Neural crest cell (in vitro differentiated cells): ENCODE measurements around the gene ACACA. TPM values are rescaled to one million over a fixed set of nuclear protein-coding genes. Genes with fewer than 3 reads are reported as not detected.
A peak's percentile ranks its signal among the peaks of the same experiment; 100 is the strongest.

Experiments
- DNase-seq: peaks from one replicate; pipeline ENCODE4 v3.0.0; 2021; ENCODE audit warnings: low read depth, mixed read lengths, low spot score
- H3K27ac Mint-ChIP-seq: one replicate; pipeline ENCODE4 v1.8.0; 2021; ENCODE audit warnings: mild to moderate bottlenecking, mixed read lengths; ENCODE audit not compliant: unreplicated experiment
- H3K27me3 Mint-ChIP-seq: 2 replicates; pipeline ENCODE4 v1.8.0; 2021; ENCODE audit warnings: low read depth, mild to moderate bottlenecking, mixed read lengths
- H3K36me3 Mint-ChIP-seq: 2 replicates; pipeline ENCODE4 v1.8.0; 2021; ENCODE audit warnings: low read depth, mild to moderate bottlenecking, mixed read lengths
- H3K4me1 Mint-ChIP-seq: 2 replicates; pipeline ENCODE4 v1.8.0; 2021; ENCODE audit warnings: mixed read lengths
- H3K4me3 Mint-ChIP-seq: one replicate; pipeline ENCODE4 v1.8.0; 2021; ENCODE audit warnings: mild to moderate bottlenecking, mixed read lengths
- H3K9me3 Mint-ChIP-seq: 2 replicates; pipeline ENCODE4 v1.8.0; 2021; ENCODE audit warnings: mixed read lengths
- total RNA-seq: library from RNA; stranded (reverse); gene quantifications from 2 replicates; pipeline ENCODE4 v1.2.1, GENCODE V29; 2021
- TF ChIP-seq, protein P1 (sequence below): fragments of 200-600 bp; sonication (generic); conservative IDR thresholded peaks from 2 replicates; pipeline ENCODE4 v1.5.0; 2021; ENCODE audit warnings: antibody characterized with exemption, mild to moderate bottlenecking

The ACACA gene
- total RNA-seq, 1 donor from 2014 or later, result 211 TPM

DNA sequence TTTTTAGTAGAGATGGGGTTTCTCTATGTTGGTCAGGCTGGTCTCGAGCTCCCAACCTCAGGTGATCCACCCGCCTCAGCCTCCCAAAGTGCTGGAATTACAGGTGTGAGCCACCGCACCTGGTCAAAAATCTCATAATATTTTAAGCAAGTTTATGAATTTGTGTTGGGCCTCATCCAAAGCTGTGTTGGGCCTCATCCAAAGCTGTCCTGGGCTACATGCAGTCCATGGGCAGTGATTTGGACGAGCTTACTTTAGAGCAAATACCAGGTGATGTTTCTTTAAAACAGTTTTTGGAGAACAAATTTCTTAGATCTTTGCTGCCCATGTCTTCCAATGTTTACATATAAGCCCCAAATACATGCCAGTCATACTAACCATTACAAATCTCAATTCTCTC is 115.3 kb downstream of the ACACA start:
- H3K36me3 Mint-ChIP-seq, result peaks cover 4% of the 10 kb centered on the region
- H3K4me3 Mint-ChIP-seq, result no peak overlapping the region
- TF ChIP-seq, protein P1, sequence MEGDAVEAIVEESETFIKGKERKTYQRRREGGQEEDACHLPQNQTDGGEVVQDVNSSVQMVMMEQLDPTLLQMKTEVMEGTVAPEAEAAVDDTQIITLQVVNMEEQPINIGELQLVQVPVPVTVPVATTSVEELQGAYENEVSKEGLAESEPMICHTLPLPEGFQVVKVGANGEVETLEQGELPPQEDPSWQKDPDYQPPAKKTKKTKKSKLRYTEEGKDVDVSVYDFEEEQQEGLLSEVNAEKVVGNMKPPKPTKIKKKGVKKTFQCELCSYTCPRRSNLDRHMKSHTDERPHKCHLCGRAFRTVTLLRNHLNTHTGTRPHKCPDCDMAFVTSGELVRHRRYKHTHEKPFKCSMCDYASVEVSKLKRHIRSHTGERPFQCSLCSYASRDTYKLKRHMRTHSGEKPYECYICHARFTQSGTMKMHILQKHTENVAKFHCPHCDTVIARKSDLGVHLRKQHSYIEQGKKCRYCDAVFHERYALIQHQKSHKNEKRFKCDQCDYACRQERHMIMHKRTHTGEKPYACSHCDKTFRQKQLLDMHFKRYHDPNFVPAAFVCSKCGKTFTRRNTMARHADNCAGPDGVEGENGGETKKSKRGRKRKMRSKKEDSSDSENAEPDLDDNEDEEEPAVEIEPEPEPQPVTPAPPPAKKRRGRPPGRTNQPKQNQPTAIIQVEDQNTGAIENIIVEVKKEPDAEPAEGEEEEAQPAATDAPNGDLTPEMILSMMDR, result no peak
- DNase-seq, result no peak
- H3K27ac Mint-ChIP-seq, result no peak overlapping the region
- peaks cover 16% of the 10 kb centered on the region for H3K4me1 Mint-ChIP-seq
- H3K27me3 Mint-ChIP-seq, result no peaks in the 10 kb centered on the region
- no peaks in the 10 kb centered on the region for H3K9me3 Mint-ChIP-seq

DNA sequence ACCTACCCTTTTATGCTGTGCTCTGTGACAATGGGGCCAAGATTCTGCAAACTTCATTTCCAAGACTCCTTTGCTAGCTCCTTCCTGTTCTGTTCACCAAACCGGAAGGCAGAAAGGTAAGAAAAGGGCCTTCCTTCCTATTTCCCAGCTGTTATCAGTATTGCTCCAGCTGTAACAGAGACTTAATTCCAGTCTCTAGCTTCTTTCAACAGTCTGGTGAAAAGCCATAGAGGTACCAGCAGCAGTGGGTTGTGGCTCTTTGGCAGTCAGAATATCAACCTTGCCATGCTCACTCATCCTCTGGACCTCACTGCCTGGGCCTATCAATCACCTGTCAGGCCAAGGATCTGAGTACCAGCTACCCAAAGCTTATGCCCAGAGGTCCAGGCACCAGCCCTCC is 120.2 kb downstream of the ACACA start:
- no peak overlapping the region for H3K4me3 Mint-ChIP-seq
- TF ChIP-seq, protein P1, result no peak
- DNase-seq, result no peak
- H3K27ac Mint-ChIP-seq, result no peak overlapping the region
- H3K27me3 Mint-ChIP-seq, result no peaks in the 10 kb centered on the region
- no peaks in the 10 kb centered on the region for H3K9me3 Mint-ChIP-seq
- H3K36me3 Mint-ChIP-seq, result peaks cover 18% of the 10 kb centered on the region
- peaks cover 9% of the 10 kb centered on the region for H3K4me1 Mint-ChIP-seq

DNA sequence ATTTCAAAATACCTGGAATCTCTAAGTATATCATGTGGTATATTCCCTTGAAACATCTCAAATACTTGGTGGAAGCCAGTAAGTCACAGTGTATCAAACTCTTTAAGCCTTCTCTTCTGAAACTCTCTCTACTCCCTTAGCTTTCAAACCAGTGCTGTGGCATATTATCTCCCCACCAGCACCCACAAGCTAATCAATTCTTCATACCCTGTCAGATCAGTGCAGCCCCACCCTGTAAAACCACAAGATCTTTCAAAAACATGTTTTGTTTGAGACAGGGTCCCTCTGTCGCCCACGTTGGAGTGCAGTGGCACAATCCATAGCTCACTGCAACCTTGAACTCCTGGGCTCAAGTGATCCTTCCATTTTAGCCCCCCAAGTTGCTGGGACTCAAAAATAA is 122.4 kb downstream of the ACACA start:
- Mint-ChIP-seq H3K27me3 (no peaks in the 10 kb centered on the region), H3K4me1 (peaks cover 9% of the 10 kb centered on the region), H3K9me3 (no peaks in the 10 kb centered on the region), H3K36me3 (peaks cover 18% of the 10 kb centered on the region), H3K4me3 (no peak overlapping the region), H3K27ac (no peak overlapping the region)
- TF ChIP-seq, protein P1, result no peak
- no peak for DNase-seq

DNA sequence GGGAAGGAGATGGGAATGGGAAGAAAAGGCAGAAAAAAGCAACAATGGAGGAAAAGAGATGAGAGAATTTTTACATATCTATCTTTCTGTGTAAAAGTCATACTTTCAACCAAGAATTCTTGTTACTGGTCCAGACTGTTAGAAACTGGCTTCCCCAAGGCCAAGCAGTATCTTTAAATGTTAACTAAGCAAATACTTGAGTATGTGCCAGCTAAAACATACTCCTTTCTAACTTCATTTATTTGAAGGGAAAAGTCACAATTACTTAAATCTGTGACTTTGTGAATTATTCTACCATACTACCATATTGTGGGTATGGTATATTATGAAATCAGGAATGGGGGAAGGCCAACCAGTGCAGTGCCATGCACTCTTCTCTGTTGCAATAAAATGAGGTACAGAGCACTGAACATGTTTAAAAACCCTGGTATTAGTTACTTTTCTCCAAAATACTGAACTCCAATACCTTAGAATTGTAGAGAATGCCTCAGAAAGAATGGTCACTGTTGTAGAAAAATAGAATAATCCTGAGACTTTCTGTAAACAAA is 123.1 kb downstream of the ACACA start:
- no peaks in the 10 kb centered on the region for H3K27me3 Mint-ChIP-seq
- no peak overlapping the region for H3K4me3 Mint-ChIP-seq
- H3K27ac Mint-ChIP-seq, result peak overlapping the region; percentile 69
- H3K9me3 Mint-ChIP-seq, result no peaks in the 10 kb centered on the region
- TF ChIP-seq, protein P1, result no peak
- peaks cover 8% of the 10 kb centered on the region for H3K4me1 Mint-ChIP-seq
- H3K36me3 Mint-ChIP-seq, result peaks cover 18% of the 10 kb centered on the region
- no peak for DNase-seq

DNA sequence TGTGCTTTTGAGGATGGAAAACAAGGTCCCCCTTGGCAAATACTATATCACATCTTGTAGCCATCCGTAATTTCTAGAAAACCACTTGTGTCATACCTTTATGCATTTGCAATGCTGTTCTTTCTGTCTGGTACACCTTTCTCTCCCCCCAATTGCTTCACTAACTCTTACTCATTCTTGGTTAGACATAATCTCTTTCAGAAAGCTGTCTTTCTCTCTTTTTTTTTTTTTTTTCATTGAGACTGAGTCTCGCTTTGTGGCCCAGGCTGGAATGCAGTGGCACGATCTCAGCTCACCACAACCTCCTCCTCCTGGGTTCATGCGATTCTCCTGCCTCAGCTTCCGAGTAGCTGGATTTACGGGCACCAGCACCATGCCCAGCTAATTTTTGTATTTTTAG is 125.8 kb downstream of the ACACA start:
- H3K36me3 Mint-ChIP-seq, result peaks cover 18% of the 10 kb centered on the region
- no peaks in the 10 kb centered on the region for H3K27me3 Mint-ChIP-seq
- no peaks in the 10 kb centered on the region for H3K4me1 Mint-ChIP-seq

More for the DNA sequence above, 125.8 kb downstream of the ACACA start:
- TF ChIP-seq, protein P1, result no peak
- no peak for DNase-seq
- Mint-ChIP-seq H3K27ac (peak overlapping the region; percentile 12), H3K4me3 (no peak overlapping the region), H3K9me3 (no peaks in the 10 kb centered on the region)
